A673 (cell line): ENCODE data around the gene NOVA1. TPM values are rescaled to one million over a fixed set of nuclear protein-coding genes. Genes with fewer than 3 reads are reported as not detected.

Source experiments
- BruUV-seq: library from RNA; stranded (reverse); fragments of 400-500 nt; replicated peaks from 2 replicates; lab custom pipeline; 2021; lab: Mats Ljungman, UMichigan
- CTCF ChIA-PET: fragments of 300-600 bp; sonication (Branson Sonifier 250); formaldehyde crosslinking; loops from one replicate; lab custom pipeline; 2022; ENCODE audit warnings: antibody characterized with exemption; lab: Charles Lee
- POLR2A ChIA-PET: fragments of 300-600 bp; sonication (Branson Sonifier 250); formaldehyde crosslinking; loops from one replicate; lab custom pipeline; 2022; ENCODE audit warnings: antibody characterized with exemption; ENCODE audit not compliant: low non-redundant PET; lab: Charles Lee
- DNase-seq: peaks from one replicate; pipeline ENCODE4 v3.0.0-alpha.2; 2015; ENCODE audit warnings: low spot score
- H3K27ac ChIP-seq: fragments of 200-600 bp; sonication (generic); 2 replicates; pipeline ENCODE4 v1.5.1; 2016; ENCODE audit warnings: mixed run types, low read depth, mild to moderate bottlenecking, mixed read lengths, antibody characterized with exemption, low read length; ENCODE audit not compliant: poor library complexity, severe bottlenecking
- H3K27me3 ChIP-seq: fragments of 200-600 bp; sonication (generic); replicated peaks from 2 replicates; pipeline ENCODE4 v1.6.1; 2017; ENCODE audit warnings: mixed run types, low read depth, mild to moderate bottlenecking, mixed read lengths, antibody characterized with exemption, low read length; ENCODE audit not compliant: insufficient read depth, poor library complexity
- H3K36me3 ChIP-seq: fragments of 200-600 bp; sonication (generic); 2 replicates; pipeline ENCODE4 v1.6.1; 2016; ENCODE audit warnings: mixed run types, mild to moderate bottlenecking, mixed read lengths, antibody characterized with exemption, low read length; ENCODE audit not compliant: insufficient read depth, poor library complexity, severe bottlenecking
- H3K4me1 ChIP-seq: fragments of 200-600 bp; sonication (generic); 2 replicates; pipeline ENCODE4 v1.6.1; 2017; ENCODE audit warnings: mixed run types, mild to moderate bottlenecking, mixed read lengths, antibody characterized with exemption, low read length; ENCODE audit not compliant: insufficient read depth, poor library complexity, severe bottlenecking
- H3K4me3 ChIP-seq: fragments of 200-600 bp; sonication (generic); 2 replicates; pipeline ENCODE4 v1.5.1; 2016; ENCODE audit warnings: low read depth, mixed run types, mild to moderate bottlenecking, mixed read lengths, low read length; ENCODE audit not compliant: poor library complexity, severe bottlenecking
- H3K9me3 ChIP-seq: fragments of 200-600 bp; sonication (generic); 2 replicates; pipeline ENCODE4 v1.6.1; 2016; ENCODE audit warnings: mixed run types, low read depth, mild to moderate bottlenecking, mixed read lengths, antibody characterized with exemption, low read length; ENCODE audit not compliant: poor library complexity, severe bottlenecking
- CTCF ChIP-seq: fragments of 300-800, 200-600 bp; sonication (generic); conservative IDR thresholded peaks from 2 replicates; pipeline ENCODE4 v1.5.1; 2017; ENCODE audit warnings: low read depth, mild to moderate bottlenecking, antibody characterized with exemption, low read length, moderate library complexity, mixed read lengths
- EZH2 ChIP-seq: fragments of 200-600 bp; sonication (generic); IDR thresholded peaks from 2 replicates; pipeline ENCODE4 v1.6.1; 2017; ENCODE audit warnings: borderline replicate concordance, low read depth, mild to moderate bottlenecking, mixed read lengths, antibody characterized with exemption, low read length; ENCODE audit not compliant: poor library complexity, severe bottlenecking
- intact Hi-C: fragments of 100-400 bp; cut with micrococcal nuclease; formaldehyde crosslinking; loops from one replicate; pipeline ENCODE4 v1.10.0; 2022; ENCODE audit not compliant: unreplicated experiment
- total RNA-seq: library from RNA; stranded (reverse); gene quantifications from 2 replicates; pipeline ENCODE4 v1.2.3, GENCODE V29; 2021

Gene NOVA1
- total RNA-seq, 1 experiment from 2014 or later = 13.4 TPM

DNA sequence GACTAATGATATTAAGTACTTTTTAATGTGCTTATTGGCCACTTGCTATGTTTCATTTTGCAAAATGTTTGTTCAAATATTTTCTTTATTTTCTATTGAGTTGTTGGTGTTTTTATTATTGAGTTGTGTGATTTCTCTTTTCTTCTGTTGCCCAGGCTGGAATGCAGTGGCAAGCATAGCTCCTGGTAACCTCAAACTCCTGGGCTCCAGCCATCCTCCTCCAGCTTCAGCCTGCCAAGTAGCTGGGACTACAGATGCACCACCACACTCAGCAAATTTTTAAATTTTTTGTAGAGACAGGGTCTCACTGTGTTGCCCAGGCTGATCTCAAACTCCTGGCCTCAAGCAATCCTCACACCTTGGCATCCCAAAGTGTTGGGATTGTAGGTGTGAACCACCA, 199.2 kb downstream of the NOVA1 start:
- ChIA-PET POLR2A (no interaction called here), CTCF (no interaction called here)
- no TSS peak for BruUV-seq
- intact Hi-C loops = loop anchor here (10.0 kb wide), 1 partner anchor 586 kb away; no protein-coding TSS in a partner anchor
- Histone ChIP-seq H3K4me3 (no peak overlapping the region), H3K4me1 (no peaks in the 10 kb centered on the region), H3K27me3 (peaks cover 22% of the 10 kb centered on the region), H3K27ac (no peak overlapping the region), H3K36me3 (no peaks in the 10 kb centered on the region), H3K9me3 (no peaks in the 10 kb centered on the region)
- no peak for DNase-seq
- TF ChIP-seq CTCF (no peak), EZH2 (no peak)
